H9 (cell line): Measurements from ENCODE around the gene CALHM4. TPM values are rescaled to one million over a fixed set of nuclear protein-coding genes. Genes with fewer than 3 reads are reported as not detected.

Experiments used
- DNase-seq: peaks from one replicate; pipeline ENCODE4 v3.0.0-alpha.2; 2017
- H2AFZ ChIP-seq: one replicate; pipeline ENCODE4 v1.6.1; 2013; ENCODE audit warnings: mild to moderate bottlenecking, low read length, control low read depth, moderate library complexity
- H2AK5ac ChIP-seq: 2 replicates; pipeline ENCODE4 v1.6.1; 2013; ENCODE audit warnings: low read length, control low read depth, mixed read lengths; ENCODE audit not compliant: insufficient read length
- H2BK120ac ChIP-seq: one replicate; pipeline ENCODE4 v1.6.1; 2013; ENCODE audit warnings: low read depth, mild to moderate bottlenecking, low read length, control low read depth, inconsistent platforms; ENCODE audit not compliant: poor library complexity, severe bottlenecking
- H2BK12ac ChIP-seq: 2 replicates; pipeline ENCODE4 v1.6.1; 2013; ENCODE audit warnings: low read length, control low read depth, mixed read lengths, low read depth; ENCODE audit not compliant: insufficient read length
- H2BK15ac ChIP-seq: 2 replicates; pipeline ENCODE4 v1.6.1; 2013; ENCODE audit warnings: low read depth, low read length, control low read depth
- H2BK20ac ChIP-seq: one replicate; pipeline ENCODE4 v1.6.1; 2013; ENCODE audit warnings: low read depth, mild to moderate bottlenecking, low read length, control low read depth, inconsistent platforms; ENCODE audit not compliant: poor library complexity, severe bottlenecking
- H2BK5ac ChIP-seq: 2 replicates; pipeline ENCODE4 v1.6.1; 2013; ENCODE audit warnings: low read length, control low read depth, mixed read lengths; ENCODE audit not compliant: insufficient read length
- H3K14ac ChIP-seq: 2 replicates; pipeline ENCODE4 v1.6.1; 2013; ENCODE audit warnings: low read length, control low read depth; ENCODE audit not compliant: insufficient read depth
- H3K18ac ChIP-seq: 2 replicates; pipeline ENCODE4 v1.6.1; 2013; ENCODE audit warnings: low read depth, mild to moderate bottlenecking, mixed read lengths, low read length, control low read depth; ENCODE audit not compliant: insufficient read length
- H3K23ac ChIP-seq: 2 replicates; pipeline ENCODE4 v1.6.1; 2013; ENCODE audit warnings: low read length, control low read depth, mixed read lengths, low read depth; ENCODE audit not compliant: insufficient read length
- H3K23me2 ChIP-seq: 2 replicates; pipeline ENCODE4 v1.6.1; 2013; ENCODE audit warnings: low read depth, mild to moderate bottlenecking, mixed read lengths, low read length, control low read depth; ENCODE audit not compliant: insufficient read length, poor library complexity, severe bottlenecking
- H3K27ac ChIP-seq: 2 replicates; pipeline ENCODE4 v1.5.1; 2013; ENCODE audit warnings: low read length, control low read depth, mixed read lengths, low read depth; ENCODE audit not compliant: insufficient read length
- H3K27me3 ChIP-seq: 2 replicates; pipeline ENCODE4 v1.6.1; 2013; ENCODE audit warnings: low read length, control low read depth, inconsistent platforms; ENCODE audit not compliant: insufficient read depth
- H3K4ac ChIP-seq: 2 replicates; pipeline ENCODE4 v1.6.1; 2013; ENCODE audit warnings: low read depth, mild to moderate bottlenecking, control low read depth, inconsistent platforms, low read length, moderate library complexity
- H3K4me1 ChIP-seq: 2 replicates; pipeline ENCODE4 v1.6.1; 2013; ENCODE audit warnings: low read length, control low read depth, inconsistent platforms; ENCODE audit not compliant: insufficient read depth
- H3K4me2 ChIP-seq: 2 replicates; pipeline ENCODE4 v1.6.1; 2013; ENCODE audit warnings: low read length, control low read depth, mixed read lengths; ENCODE audit not compliant: insufficient read length, insufficient read depth
- H3K56ac ChIP-seq: 2 replicates; pipeline ENCODE4 v1.6.1; 2013; ENCODE audit warnings: low read depth, mild to moderate bottlenecking, mixed read lengths, low read length, control low read depth; ENCODE audit not compliant: insufficient read length
- H3K79me1 ChIP-seq: 2 replicates; pipeline ENCODE4 v1.6.1; 2013; ENCODE audit warnings: low read depth, mild to moderate bottlenecking, moderate library complexity, low read length, control low read depth, inconsistent platforms; ENCODE audit not compliant: insufficient read depth, poor library complexity, severe bottlenecking
- H3K79me2 ChIP-seq: 2 replicates; pipeline ENCODE4 v1.6.1; 2013; ENCODE audit warnings: low read length, control low read depth, inconsistent platforms; ENCODE audit not compliant: insufficient read depth
- H3K9ac ChIP-seq: 2 replicates; pipeline ENCODE4 v1.6.1; 2013; ENCODE audit warnings: low read length, control low read depth, mixed read lengths; ENCODE audit not compliant: insufficient read length; ENCODE audit errors: extremely low read depth
- H3K9me3 ChIP-seq: one replicate; pipeline ENCODE4 v1.6.1; 2013; ENCODE audit warnings: low read depth, low read length, inconsistent platforms; ENCODE audit not compliant: control insufficient read depth
- H3T11ph ChIP-seq: one replicate; pipeline ENCODE4 v1.6.1; 2013; ENCODE audit warnings: mild to moderate bottlenecking, low read length, control low read depth, inconsistent platforms
- H4K20me1 ChIP-seq: one replicate; pipeline ENCODE4 v1.6.1; 2013; ENCODE audit not compliant: control insufficient read depth, insufficient read length, insufficient read depth
- H4K5ac ChIP-seq: 2 replicates; pipeline ENCODE4 v1.6.1; 2013; ENCODE audit warnings: low read depth, mild to moderate bottlenecking, mixed read lengths, low read length, control low read depth; ENCODE audit not compliant: insufficient read length
- H4K8ac ChIP-seq: replicated peaks from 2 replicates; pipeline ENCODE4 v1.6.1; 2013; ENCODE audit warnings: low read length, control low read depth, mixed read lengths, low read depth; ENCODE audit not compliant: insufficient read length
- H4K91ac ChIP-seq: 2 replicates; pipeline ENCODE4 v1.6.1; 2013; ENCODE audit warnings: low read depth, mild to moderate bottlenecking, moderate library complexity, mixed read lengths, low read length, control low read depth; ENCODE audit not compliant: insufficient read length
- H3K27ac Mint-ChIP-seq, 3 experiments: 2 replicates in 2 of 3; 3 replicates in 1 of 3; pipeline ENCODE4 v1.8.0; 2020 to 2021; ENCODE audit warnings: mixed read lengths in 3 of 3, mild to moderate bottlenecking in 1 of 3, moderate library complexity in 1 of 3
- H3K27me3 Mint-ChIP-seq: 2 replicates; pipeline ENCODE4 v1.8.0; 2021; ENCODE audit warnings: low read depth, mild to moderate bottlenecking, moderate library complexity, mixed read lengths
- H3K36me3 Mint-ChIP-seq, 3 experiments: 2 replicates in 2 of 3; 3 replicates in 1 of 3; pipeline ENCODE4 v1.8.0; 2020 to 2021; ENCODE audit warnings: low read depth in 3 of 3, mixed read lengths in 3 of 3; ENCODE audit not compliant: insufficient read depth in 1 of 3
- H3K4me1 Mint-ChIP-seq, 2 experiments: 2 replicates each; pipeline ENCODE4 v1.8.0; 2020; ENCODE audit warnings: mixed read lengths in 2 of 2
- H3K4me3 Mint-ChIP-seq, 2 experiments: 2 replicates in 1 of 2; 3 replicates in 1 of 2; pipeline ENCODE4 v1.8.0; 2020 to 2021; ENCODE audit warnings: mild to moderate bottlenecking in 2 of 2, mixed read lengths in 2 of 2, moderate library complexity in 1 of 2
- H3K9me3 Mint-ChIP-seq, 2 experiments: 2 replicates in 1 of 2; 3 replicates in 1 of 2; pipeline ENCODE4 v1.8.0; 2020; ENCODE audit warnings: mild to moderate bottlenecking in 2 of 2, mixed read lengths in 2 of 2, moderate library complexity in 1 of 2
- CTCF ChIP-seq: fragments of 200-600 bp; sonication (generic); conservative IDR thresholded peaks from 3 replicates; pipeline ENCODE4 v1.8.0; 2021; ENCODE audit warnings: antibody characterized with exemption, mild to moderate bottlenecking
- WGBS: extraction: QIAGEN DNeasy Blood & Tissue Kit; methylation state at CpG from one replicate; pipeline ENCODE4 v1.1.7; 2013; ENCODE audit warnings: missing lambda C conversion rate, low lambda C conversion rate, mixed read lengths; ENCODE audit not compliant: insufficient read length; ENCODE audit errors: extremely low coverage; 5-methylcytosine and 5-hydroxymethylcytosine counted together
- total RNA-seq: library from RNA; stranded (reverse); gene quantifications from 2 replicates; pipeline ENCODE4 v1.2.1, GENCODE V29; 2021

The CALHM4 gene
- total RNA-seq, 1 experiment from 2014 or later = not detected

GRCh38 chr6:116568821-116569755 lies 15.5 kb downstream of the CALHM4 start:
- H3T11ph ChIP-seq = no peak overlapping the region
- no peak overlapping the region for H4K8ac ChIP-seq
- no peak overlapping the region for H2AK5ac ChIP-seq
- H3K4ac ChIP-seq = no peak overlapping the region
- no peak overlapping the region for H2BK15ac ChIP-seq
- H2AFZ ChIP-seq = no peak overlapping the region
- Mint-ChIP-seq H3K4me1 (peaks cover 12 to 16% of the 10 kb centered on the region in 2 experiments), H3K4me3 (peak overlapping the region; percentile 99 to 100; a peak in 3 of 5 replicates), H3K27me3 (peaks cover 10% of the 10 kb centered on the region), H3K9me3 (no peaks in the 10 kb centered on the region), H3K27ac (no peak overlapping the region), H3K36me3 (peaks cover 0 to 3% (median 0%) of the 10 kb centered on the region in 3 experiments; a peak in 4 of 7 replicates)
- H3K23me2 ChIP-seq = peaks cover 5% of the 10 kb centered on the region
- H2BK5ac ChIP-seq = no peak overlapping the region
- H3K27me3 ChIP-seq = no peaks in the 10 kb centered on the region
- no peak for DNase-seq
- H3K79me1 ChIP-seq = no peaks in the 10 kb centered on the region
- no peak overlapping the region for H3K14ac ChIP-seq
- no peak for TF ChIP-seq CTCF
- no peak overlapping the region for H2BK12ac ChIP-seq
- no peak overlapping the region for H4K91ac ChIP-seq
- WGBS = no CpG with 5 or more reads among the region's 7 CpGs
- H4K20me1 ChIP-seq = no peaks in the 10 kb centered on the region
- H3K4me1 ChIP-seq = peaks cover 2% of the 10 kb centered on the region; the same call in 1 of the 2 replicates
- no peaks in the 10 kb centered on the region for H3K9me3 ChIP-seq
- no peak overlapping the region for H2BK20ac ChIP-seq
- no peak overlapping the region for H3K56ac ChIP-seq
- H3K79me2 ChIP-seq = peaks cover 6% of the 10 kb centered on the region; the same call in 1 of the 2 replicates
- H4K5ac ChIP-seq = no peak overlapping the region
- no peak overlapping the region for H2BK120ac ChIP-seq
- H3K9ac ChIP-seq = no peak overlapping the region
- H3K27ac ChIP-seq = no peak overlapping the region
- H3K23ac ChIP-seq = no peak overlapping the region
- no peak overlapping the region for H3K4me2 ChIP-seq
- no peak overlapping the region for H3K18ac ChIP-seq
